NCI-H446 (cell line): ENCODE measurements around the gene SPAG16.
"Not testable (repeated sequence)": the region's sequence is repeated elsewhere in the genome, so short reads cannot be mapped to it uniquely, and the experiment has no call there.

Source experiments
- DNase-seq, 2 experiments: peaks; one replicate each; lab custom pipeline; 2025; lab: John Stamatoyannopoulos, UW

SPAG16 gene

GRCh38 chr2:213408426-213409070 lies 124.3 kb downstream of the SPAG16 start:
- DNase-seq: not testable (repeated sequence)

- DNase-seq: not testable (repeated sequence)
Measured at GRCh38 chr2:213410687-213411086, 126.4 kb downstream of the SPAG16 start.

DNA sequence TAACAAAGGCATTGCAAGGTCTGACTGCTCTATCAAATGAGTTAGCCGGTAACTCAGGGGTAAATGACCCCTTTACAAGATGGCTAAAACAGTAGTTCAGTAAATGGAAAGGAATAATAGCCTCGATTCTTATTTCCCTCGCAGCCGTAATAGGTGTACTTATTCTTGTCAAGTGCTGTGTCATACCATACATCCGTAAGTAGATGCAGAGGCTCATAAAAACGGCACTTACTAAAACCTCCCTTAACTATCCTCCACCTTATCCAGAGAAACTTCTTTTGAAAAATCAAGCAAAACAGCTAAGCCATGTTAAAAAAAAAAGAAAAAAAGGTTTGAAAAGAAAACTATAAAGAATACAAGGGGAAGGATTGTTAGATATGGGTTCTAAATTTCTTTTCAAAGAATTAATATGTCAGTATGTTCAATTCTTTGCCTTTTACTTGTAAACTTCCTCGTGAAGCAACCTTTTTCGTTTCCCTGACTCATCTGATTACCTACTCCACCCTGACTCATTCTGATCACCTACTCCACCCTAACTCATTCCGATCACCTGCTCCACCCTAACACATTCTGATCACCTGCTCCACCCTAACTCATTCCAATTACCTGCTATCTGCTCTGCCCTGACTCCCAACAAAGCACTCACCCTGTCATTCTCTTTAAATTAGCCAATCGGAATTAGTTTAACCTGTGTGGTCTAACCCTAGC lies 127.5 kb downstream of the SPAG16 start:
- DNase-seq: no peak

DNA sequence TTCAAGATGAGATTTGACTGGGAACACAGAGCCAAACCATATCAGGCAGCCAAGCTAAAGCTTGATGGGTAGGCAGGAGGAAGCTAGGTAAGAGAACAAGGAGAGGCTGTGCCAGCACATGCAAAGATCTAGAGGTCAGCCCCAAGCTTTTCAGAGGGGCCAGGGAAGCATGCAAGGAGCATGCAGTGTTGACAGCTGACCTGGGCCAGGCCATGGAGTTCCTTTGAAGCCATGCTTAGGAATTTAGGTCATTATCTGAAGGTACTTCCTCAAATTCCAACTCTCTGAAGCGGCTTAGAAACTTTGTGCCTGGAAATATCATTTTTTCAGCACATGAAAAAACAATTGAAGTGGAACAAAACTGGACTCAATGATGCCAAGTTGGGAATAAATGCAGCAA lies 130.8 kb downstream of the SPAG16 start:
- DNase-seq: no peak

GRCh38 chr2:213416832-213417231 lies 132.6 kb downstream of the SPAG16 start:
- no peak for DNase-seq

GRCh38 chr2:213419980-213420379 lies 135.7 kb downstream of the SPAG16 start:
- DNase-seq: no peak

DNA sequence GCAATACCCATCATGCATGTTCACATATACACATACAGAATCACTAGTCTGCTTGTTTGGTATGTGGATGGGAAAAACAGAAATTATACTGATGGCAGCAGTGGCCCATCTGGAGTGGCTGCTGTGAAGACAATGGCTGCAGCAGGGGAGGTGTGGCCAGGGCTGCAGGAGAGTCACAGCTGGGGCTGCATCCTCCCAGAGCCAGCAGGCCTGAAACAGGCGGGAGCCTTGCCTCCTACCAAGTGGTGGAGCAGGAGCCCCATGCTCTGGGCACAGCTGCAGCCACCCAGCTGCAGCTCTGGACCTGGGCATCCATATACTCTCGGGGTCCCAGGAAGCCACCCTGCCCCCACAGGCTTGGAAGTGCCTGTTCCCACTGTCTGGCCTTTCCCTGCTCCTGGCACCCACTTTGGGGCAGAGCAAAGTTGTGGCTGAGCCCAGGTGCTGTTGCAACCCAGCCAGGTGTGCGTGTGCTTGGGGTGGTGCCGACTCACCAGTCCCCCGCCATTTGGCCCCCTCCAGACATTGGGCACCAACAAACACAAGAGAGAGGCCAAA lies 136.6 kb downstream of the SPAG16 start:
- DNase-seq: no peak

GRCh38 chr2:213422211-213422610 lies 137.9 kb downstream of the SPAG16 start:
- no peak for DNase-seq

DNA sequence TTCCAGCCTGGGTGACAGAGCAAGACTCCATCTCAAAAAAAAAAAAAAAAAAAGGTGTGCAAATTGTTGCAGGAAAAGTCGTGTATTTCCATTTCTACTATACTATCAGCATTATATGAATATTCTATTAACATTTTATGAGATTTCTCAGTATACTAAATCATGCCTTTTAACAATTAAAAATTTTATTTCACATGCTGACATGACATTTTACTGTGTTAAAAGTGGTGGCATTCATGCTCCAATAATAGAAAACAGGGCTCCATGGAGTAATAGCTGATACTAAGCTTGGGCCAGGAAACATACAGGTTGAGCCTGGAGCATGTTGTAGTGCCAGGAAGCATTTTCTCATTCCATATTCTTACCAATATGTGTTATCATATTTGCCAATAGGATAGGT lies 141.4 kb downstream of the SPAG16 start:
- DNase-seq: no peak

- no peak for DNase-seq
Measured at GRCh38 chr2:213429516-213429915, 145.3 kb downstream of the SPAG16 start.

DNA sequence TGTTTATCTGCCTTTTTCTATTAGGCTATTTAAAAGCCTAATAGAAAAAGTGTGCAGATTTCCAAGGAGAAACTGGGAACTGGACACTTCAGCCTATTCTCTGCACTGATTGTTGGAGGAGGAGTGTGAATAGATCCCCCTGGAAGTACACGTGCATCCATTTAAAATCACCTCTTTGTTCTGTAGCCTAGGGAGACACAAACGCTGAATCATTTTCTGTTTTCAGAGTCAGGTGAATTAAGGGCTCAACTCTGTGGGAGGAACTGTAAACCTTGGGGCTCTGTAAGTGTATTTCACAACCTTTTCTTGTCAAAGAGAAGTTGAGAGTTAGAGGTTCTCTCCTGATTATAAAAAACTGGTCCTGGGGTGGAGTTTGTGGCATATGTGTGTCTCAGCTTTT lies 159.7 kb downstream of the SPAG16 start:
- DNase-seq: no peak

- DNase-seq: no peak
Measured at GRCh38 chr2:213451542-213452239, 167.4 kb downstream of the SPAG16 start.

- no peak for DNase-seq
Measured at GRCh38 chr2:213455316-213456008, 171.2 kb downstream of the SPAG16 start.

DNA sequence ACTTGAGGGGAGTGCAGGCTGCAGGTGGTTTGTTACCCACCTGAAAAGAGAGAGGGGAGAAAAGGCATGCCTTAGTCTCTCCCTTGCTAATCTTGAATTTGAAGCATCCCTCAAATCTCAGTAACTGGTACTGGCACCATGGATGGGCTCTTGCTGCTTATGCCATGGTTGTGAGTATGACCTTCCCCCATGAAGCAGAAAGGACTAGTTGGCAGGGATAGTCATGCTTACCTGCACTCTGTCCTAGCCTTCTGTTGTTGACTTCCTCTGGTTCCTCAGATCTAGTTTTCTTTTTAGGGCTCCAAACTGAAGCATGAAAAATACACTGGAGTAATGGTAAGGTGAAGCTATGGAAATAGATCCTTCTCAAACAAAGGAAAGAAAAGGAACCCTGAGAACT lies 191.2 kb downstream of the SPAG16 start:
- no peak for DNase-seq

DNA sequence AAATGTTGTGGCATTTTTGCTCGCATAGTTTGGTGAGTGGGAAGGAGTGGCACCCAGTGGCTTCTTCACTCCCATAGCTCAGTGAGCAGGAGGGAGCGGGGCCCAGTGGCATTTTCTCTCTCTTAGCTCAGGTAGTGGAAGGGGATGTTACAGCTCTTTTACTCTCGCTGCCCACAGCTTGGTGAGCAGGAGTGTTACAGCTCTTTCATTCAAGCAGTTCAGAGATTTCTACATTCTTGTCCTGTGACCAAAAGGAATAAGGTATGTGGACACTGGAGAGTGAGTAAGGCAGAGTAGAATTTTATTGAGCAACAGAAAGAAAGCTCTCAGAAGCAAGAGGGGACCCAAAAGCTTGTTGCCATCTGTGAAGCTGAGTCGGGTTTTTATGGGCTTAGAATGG lies 192.4 kb downstream of the SPAG16 start:
- no peak for DNase-seq

- DNase-seq: no peak
Measured at GRCh38 chr2:213490087-213490486, 205.8 kb downstream of the SPAG16 start.

DNA sequence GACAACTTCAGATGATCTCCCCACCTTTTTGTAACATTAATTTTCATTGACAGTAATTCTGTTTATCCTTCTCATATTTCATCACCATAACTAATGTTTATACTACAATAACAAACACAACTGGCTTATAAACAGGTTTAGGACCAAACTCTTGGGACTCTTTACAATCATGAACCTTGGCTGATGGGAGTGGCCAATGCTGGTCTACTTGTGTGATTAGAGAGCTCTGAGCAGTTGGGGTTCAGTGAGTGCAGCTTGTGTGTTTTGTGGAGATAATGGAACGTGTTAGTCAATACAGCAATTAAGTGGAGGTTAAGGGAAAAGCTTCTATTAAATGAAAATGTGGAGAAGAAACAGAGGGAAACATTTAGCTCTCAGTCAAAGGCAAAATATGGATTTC lies 207.1 kb downstream of the SPAG16 start:
- no peak for DNase-seq

- DNase-seq: no peak
Measured at GRCh38 chr2:213496226-213496625, 212.0 kb downstream of the SPAG16 start.

GRCh38 chr2:213500881-213501280 lies 216.6 kb downstream of the SPAG16 start:
- no peak for DNase-seq

DNA sequence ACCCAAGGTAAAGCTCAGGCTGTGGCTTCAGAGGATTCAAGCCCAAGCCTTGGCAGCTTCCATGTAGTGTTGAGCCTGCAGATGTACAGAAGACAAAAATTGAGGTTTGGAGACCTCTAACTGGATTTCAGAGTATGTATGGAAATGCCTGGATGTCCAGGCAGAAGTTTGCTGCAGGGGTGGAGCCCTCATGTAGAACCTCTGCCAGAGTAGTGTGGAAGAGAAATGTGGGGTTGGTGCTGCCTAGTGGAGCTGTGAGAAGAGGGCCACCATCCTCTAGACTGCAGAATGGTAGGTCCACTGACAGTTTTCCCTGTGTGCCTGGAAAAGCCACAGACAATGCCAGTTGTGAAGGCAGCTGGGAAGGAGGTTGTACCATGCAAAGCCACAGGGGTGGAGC lies 239.9 kb downstream of the SPAG16 start:
- DNase-seq: no peak

GRCh38 chr2:213537579-213537978 lies 253.3 kb downstream of the SPAG16 start:
- no peak for DNase-seq

GRCh38 chr2:213544940-213545339 lies 260.7 kb downstream of the SPAG16 start:
- DNase-seq: no peak
